GM12864 (cell line): Measurements from ENCODE around the gene TTC38.

Source experiments
- DNase-seq: peaks from one replicate; pipeline ENCODE4 v3.0.0-alpha.2; 2011; ENCODE audit warnings: low read depth
- H3K4me3 ChIP-seq: 2 replicates; pipeline ENCODE4 v1.5.1; 2011; ENCODE audit warnings: mild to moderate bottlenecking, low read depth, low read length, control low read depth
- TF ChIP-seq, protein P1 (sequence below): IDR thresholded peaks from 2 replicates; pipeline ENCODE4 v1.5.1; 2011; ENCODE audit warnings: low read depth, mild to moderate bottlenecking, moderate library complexity, low read length, control low read depth, inconsistent platforms; ENCODE audit errors: missing control alignments

The TTC38 gene

DNA sequence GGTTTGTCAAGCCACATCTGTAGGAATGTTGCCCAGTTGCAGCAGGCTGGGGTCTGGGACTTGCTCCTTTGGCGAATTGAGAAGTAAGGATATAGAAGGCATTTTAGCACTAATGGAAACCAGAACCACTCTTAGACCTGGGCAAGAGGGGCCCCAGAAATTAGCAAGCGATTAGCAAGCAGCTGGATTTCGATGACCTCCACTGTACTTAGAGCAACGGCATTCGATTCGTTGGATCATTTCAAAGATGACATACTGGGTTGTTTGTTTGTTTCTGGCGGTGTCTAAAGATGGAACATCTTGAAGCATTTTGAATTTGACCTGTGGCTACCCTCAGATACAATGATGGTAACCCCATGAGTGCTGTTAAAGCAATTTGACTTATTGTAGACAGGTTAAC lies 16.5 kb upstream of the TTC38 start:
- DNase-seq, result no peak
- peak overlapping the region; percentile 97 for H3K4me3 ChIP-seq
- TF ChIP-seq, protein P1, sequence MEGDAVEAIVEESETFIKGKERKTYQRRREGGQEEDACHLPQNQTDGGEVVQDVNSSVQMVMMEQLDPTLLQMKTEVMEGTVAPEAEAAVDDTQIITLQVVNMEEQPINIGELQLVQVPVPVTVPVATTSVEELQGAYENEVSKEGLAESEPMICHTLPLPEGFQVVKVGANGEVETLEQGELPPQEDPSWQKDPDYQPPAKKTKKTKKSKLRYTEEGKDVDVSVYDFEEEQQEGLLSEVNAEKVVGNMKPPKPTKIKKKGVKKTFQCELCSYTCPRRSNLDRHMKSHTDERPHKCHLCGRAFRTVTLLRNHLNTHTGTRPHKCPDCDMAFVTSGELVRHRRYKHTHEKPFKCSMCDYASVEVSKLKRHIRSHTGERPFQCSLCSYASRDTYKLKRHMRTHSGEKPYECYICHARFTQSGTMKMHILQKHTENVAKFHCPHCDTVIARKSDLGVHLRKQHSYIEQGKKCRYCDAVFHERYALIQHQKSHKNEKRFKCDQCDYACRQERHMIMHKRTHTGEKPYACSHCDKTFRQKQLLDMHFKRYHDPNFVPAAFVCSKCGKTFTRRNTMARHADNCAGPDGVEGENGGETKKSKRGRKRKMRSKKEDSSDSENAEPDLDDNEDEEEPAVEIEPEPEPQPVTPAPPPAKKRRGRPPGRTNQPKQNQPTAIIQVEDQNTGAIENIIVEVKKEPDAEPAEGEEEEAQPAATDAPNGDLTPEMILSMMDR, result no peak

- DNase-seq, result no peak
- TF ChIP-seq, protein P1, result no peak
- H3K4me3 ChIP-seq, result no peak overlapping the region
Measured at GRCh38 chr22:46251816-46252380, 15.9 kb upstream of the TTC38 start.

DNA sequence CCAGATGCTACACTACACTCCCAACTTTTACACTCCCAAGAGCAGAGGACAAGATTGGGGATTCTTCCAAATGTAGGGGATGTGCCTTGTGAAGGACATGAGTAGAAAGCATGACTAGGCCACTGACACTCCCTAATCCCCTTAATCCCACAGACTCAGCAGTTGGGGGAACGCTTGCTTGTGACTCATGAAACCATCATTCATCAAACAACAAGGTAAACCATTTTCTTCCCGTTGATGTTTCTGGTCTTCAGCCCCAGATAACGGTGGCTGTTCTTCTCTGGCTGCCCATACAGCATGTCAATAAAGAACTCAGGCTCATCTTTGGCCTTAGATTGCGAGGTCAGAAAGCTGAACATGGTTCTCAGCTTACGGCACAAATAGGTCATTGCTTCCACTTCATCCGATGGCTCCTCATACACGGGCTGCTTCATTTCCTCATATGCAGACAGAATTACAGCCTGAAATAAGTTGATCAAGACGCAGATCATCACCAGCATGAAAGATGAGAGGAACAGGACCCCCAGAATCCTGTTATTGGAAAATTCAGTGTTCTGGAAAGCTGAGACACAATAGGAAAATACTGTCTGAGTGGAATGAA lies 11.3 kb upstream of the TTC38 start:
- no peak overlapping the region for H3K4me3 ChIP-seq
- TF ChIP-seq, protein P1, result no peak
- no peak for DNase-seq

DNA sequence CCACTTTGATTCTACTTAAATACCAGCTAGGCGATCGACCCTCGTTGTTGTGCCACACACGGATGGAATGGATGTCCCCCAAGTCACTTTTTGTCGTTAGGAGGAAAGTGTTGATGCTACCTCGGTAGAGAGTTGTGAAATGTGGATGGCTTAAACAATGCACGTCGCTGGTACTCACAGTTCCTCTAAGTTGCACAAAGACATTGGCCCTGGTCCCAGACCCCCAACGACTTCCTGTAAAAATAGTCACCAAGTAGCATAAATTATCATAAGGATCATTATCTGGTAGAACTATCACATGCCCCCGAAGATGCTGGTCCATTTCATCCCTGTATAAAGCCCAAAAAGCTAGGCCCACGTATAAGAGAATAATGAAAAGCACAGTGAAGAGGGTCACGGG lies 8.4 kb upstream of the TTC38 start:
- no peak overlapping the region for H3K4me3 ChIP-seq
- TF ChIP-seq, protein P1, result no peak
- DNase-seq, result no peak

GRCh38 chr22:46260038-46260437 lies 7.8 kb upstream of the TTC38 start:
- H3K4me3 ChIP-seq, result no peak overlapping the region
- TF ChIP-seq, protein P1, result no peak
- DNase-seq, result no peak

- TF ChIP-seq, protein P1, result no peak
- DNase-seq, result no peak
- H3K4me3 ChIP-seq, result no peak overlapping the region
Measured at GRCh38 chr22:46262449-46263215, 5.2 kb upstream of the TTC38 start.
